ENCODE measurements around the gene TRABD2A. TPM values are rescaled to one million over a fixed set of nuclear protein-coding genes. Genes with fewer than 3 reads are reported as not detected.

The TRABD2A gene
- total and polyA plus RNA-seq, 4 experiments from 2014 or later, result 67.1 to 90.7 (median 82.2) TPM

- H3K36me3 Mint-ChIP-seq, result peaks cover 0 to 9% of the 10 kb centered on the region in 2 donors
- no peaks in the 10 kb centered on the region for H3K36me3 ChIP-seq (ENCODE audit: insufficient read depth, low read length)
- DNase-seq, result no peak
- no peaks in the 10 kb centered on the region for H3K27me3 Mint-ChIP-seq
- no peak overlapping the region for H3K27ac ChIP-seq (ENCODE audit: low read depth, low read length)
- H3K4me1 ChIP-seq (ENCODE audit: insufficient read depth, low read length), result peaks cover 10% of the 10 kb centered on the region
- intact Hi-C loops (cut with micrococcal nuclease), result no loop called here
- ChIA-PET CTCF (ENCODE audit: partially characterized antibody) (interaction anchor here (1.0 kb wide), 1 partner anchor 129 kb away, joined by 4 read pairs; no protein-coding TSS in a partner anchor), POLR2A (ENCODE audit: partially characterized antibody) (interaction anchor here (0.9 to 1.4 kb wide), 6 partner anchors 9 to 53 kb away, joined by 3 to 5 read pairs (median 4); no protein-coding TSS in a partner anchor)
- H3K27ac Mint-ChIP-seq, result no peak overlapping the region
- H3K4me3 Mint-ChIP-seq, result no peak overlapping the region
- H3K4me1 Mint-ChIP-seq, result peaks cover 13 to 34% (median 23%) of the 10 kb centered on the region in 4 donors
- peaks cover under 1 to 6% (median 4%) of the 10 kb centered on the region in 8 donors for H3K9me3 Mint-ChIP-seq
- H3K4me3 ChIP-seq (ENCODE audit: low read length in 2 of 2), result no peak overlapping the region
- no peaks in the 10 kb centered on the region for H3K27me3 ChIP-seq (ENCODE audit: insufficient read depth, low read length)
- H3K9me3 ChIP-seq (ENCODE audit: control insufficient read depth in 1 of 2, low read length in 2 of 2), result no peaks in the 10 kb centered on the region
These were observed 84.1 kb downstream of the TRABD2A start for GRCh38 chr2:84796798-84797197.

GRCh38 chr2:84793641-84794040 is 87.2 kb downstream of the TRABD2A start:
- no peak overlapping the region for H3K27ac Mint-ChIP-seq
- ChIA-PET CTCF (ENCODE audit: partially characterized antibody) (interaction anchor here (1.0 kb wide), 1 partner anchor 8 kb away, joined by 4 read pairs; no protein-coding TSS in a partner anchor), POLR2A (ENCODE audit: partially characterized antibody) (no interaction called here)
- Histone ChIP-seq H3K9me3 (ENCODE audit: control insufficient read depth in 1 of 2, low read length in 2 of 2) (no peaks in the 10 kb centered on the region), H3K4me3 (ENCODE audit: low read length in 2 of 2) (no peak overlapping the region), H3K4me1 (ENCODE audit: insufficient read depth, low read length) (no peaks in the 10 kb centered on the region), H3K27ac (ENCODE audit: low read depth, low read length) (no peak overlapping the region), H3K36me3 (ENCODE audit: insufficient read depth, low read length) (no peaks in the 10 kb centered on the region), H3K27me3 (ENCODE audit: insufficient read depth, low read length) (no peaks in the 10 kb centered on the region)
- no peaks in the 10 kb centered on the region for H3K27me3 Mint-ChIP-seq
- peaks cover 4 to 23% (median 11%) of the 10 kb centered on the region in 4 donors for H3K4me1 Mint-ChIP-seq
- intact Hi-C loops (cut with micrococcal nuclease), result no loop called here
- DNase-seq, result no peak
- H3K36me3 Mint-ChIP-seq, result peaks cover 0 to 4% of the 10 kb centered on the region in 2 donors
- H3K4me3 Mint-ChIP-seq, result no peak overlapping the region
- peaks cover 0 to 6% (median 2%) of the 10 kb centered on the region in 8 donors for H3K9me3 Mint-ChIP-seq

- DNase-seq, result no peak
- POLR2A ChIA-PET (ENCODE audit: partially characterized antibody), result interaction anchor here (1.2 kb wide), 1 partner anchor 10 kb away, joined by 3 read pairs; no protein-coding TSS in a partner anchor
- no peaks in the 10 kb centered on the region for H3K36me3 ChIP-seq (ENCODE audit: insufficient read depth, low read length)
- no peaks in the 10 kb centered on the region for H3K9me3 ChIP-seq (ENCODE audit: control insufficient read depth in 1 of 2, low read length in 2 of 2)
- Mint-ChIP-seq H3K36me3 (peaks cover 0 to 4% of the 10 kb centered on the region in 2 donors), H3K9me3 (peaks cover 0 to 8% (median 2%) of the 10 kb centered on the region in 8 donors), H3K27ac (no peak overlapping the region), H3K27me3 (no peaks in the 10 kb centered on the region), H3K4me1 (peaks cover 4 to 21% (median 12%) of the 10 kb centered on the region in 4 donors), H3K4me3 (no peak overlapping the region)
- H3K27ac ChIP-seq (ENCODE audit: low read depth, low read length), result no peak overlapping the region
- no peaks in the 10 kb centered on the region for H3K4me1 ChIP-seq (ENCODE audit: insufficient read depth, low read length)
- H3K27me3 ChIP-seq (ENCODE audit: insufficient read depth, low read length), result no peaks in the 10 kb centered on the region
- CTCF ChIA-PET (ENCODE audit: partially characterized antibody), result interaction anchor here (0.8 to 1.0 kb wide), 2 partner anchors 9 to 11 kb away, joined by 3 to 4 read pairs; no protein-coding TSS in a partner anchor
- no peak overlapping the region for H3K4me3 ChIP-seq (ENCODE audit: low read length in 2 of 2)
- intact Hi-C loops (cut with micrococcal nuclease), result no loop called here
These were observed 87.9 kb downstream of the TRABD2A start for GRCh38 chr2:84792856-84793522.

GRCh38 chr2:84788498-84788897 is 92.4 kb downstream of the TRABD2A start:
- no peak for DNase-seq
- intact Hi-C loops (cut with micrococcal nuclease), result loop anchor here (10.0 kb wide), 1 partner anchor 274 kb away; the partner anchor contains the start of gene DNAH6
- Mint-ChIP-seq H3K27ac (no peak overlapping the region), H3K27me3 (no peaks in the 10 kb centered on the region), H3K36me3 (peaks cover 1 to 13% of the 10 kb centered on the region in 2 donors), H3K4me3 (no peak overlapping the region), H3K9me3 (peaks cover 0 to 8% (median 2%) of the 10 kb centered on the region in 8 donors), H3K4me1 (peaks cover 22 to 34% (median 28%) of the 10 kb centered on the region in 4 donors)
- Histone ChIP-seq H3K27ac (ENCODE audit: low read depth, low read length) (no peak overlapping the region), H3K36me3 (ENCODE audit: insufficient read depth, low read length) (no peaks in the 10 kb centered on the region), H3K27me3 (ENCODE audit: insufficient read depth, low read length) (no peaks in the 10 kb centered on the region), H3K9me3 (ENCODE audit: control insufficient read depth in 1 of 2, low read length in 2 of 2) (no peaks in the 10 kb centered on the region), H3K4me1 (ENCODE audit: insufficient read depth, low read length) (peaks cover 18% of the 10 kb centered on the region), H3K4me3 (ENCODE audit: low read length in 2 of 2) (no peak overlapping the region)
- CTCF ChIA-PET (ENCODE audit: partially characterized antibody), result interaction anchor here (0.7 to 0.9 kb wide), 2 partner anchors 47 to 62 kb away, joined by 3 to 4 read pairs; no protein-coding TSS in a partner anchor
- POLR2A ChIA-PET (ENCODE audit: partially characterized antibody), result interaction anchor here (1.2 to 1.5 kb wide), 3 partner anchors 8 to 61 kb away, joined by 3 to 4 read pairs (median 4); no protein-coding TSS in a partner anchor

GRCh38 chr2:84788027-84788426 is 92.9 kb downstream of the TRABD2A start:
- no peaks in the 10 kb centered on the region for H3K9me3 ChIP-seq (ENCODE audit: control insufficient read depth in 1 of 2, low read length in 2 of 2)
- no peaks in the 10 kb centered on the region for H3K27me3 ChIP-seq (ENCODE audit: insufficient read depth, low read length)
- no peak for DNase-seq
- H3K4me1 ChIP-seq (ENCODE audit: insufficient read depth, low read length), result peaks cover 22% of the 10 kb centered on the region
- H3K27ac ChIP-seq (ENCODE audit: low read depth, low read length), result no peak overlapping the region
- intact Hi-C loops (cut with micrococcal nuclease), result loop anchor here (10.0 kb wide), 1 partner anchor 273 kb away; the partner anchor contains the start of gene DNAH6
- peak overlapping the region in 2 of 7 donors; percentile 9 to 14 for H3K27ac Mint-ChIP-seq
- H3K36me3 ChIP-seq (ENCODE audit: insufficient read depth, low read length), result no peaks in the 10 kb centered on the region
- ChIA-PET CTCF (ENCODE audit: partially characterized antibody) (interaction anchor here (0.7 to 0.9 kb wide), 2 partner anchors 46 to 62 kb away, joined by 3 to 4 read pairs; no protein-coding TSS in a partner anchor), POLR2A (ENCODE audit: partially characterized antibody) (interaction anchor here (1.2 to 1.5 kb wide), 3 partner anchors 8 to 61 kb away, joined by 3 to 4 read pairs (median 4); no protein-coding TSS in a partner anchor)
- no peak overlapping the region for H3K4me3 ChIP-seq (ENCODE audit: low read length in 2 of 2)
- H3K4me1 Mint-ChIP-seq, result peaks cover 26 to 39% (median 32%) of the 10 kb centered on the region in 4 donors
- peaks cover 1 to 12% of the 10 kb centered on the region in 2 donors for H3K36me3 Mint-ChIP-seq
- H3K4me3 Mint-ChIP-seq, result no peak overlapping the region
- H3K9me3 Mint-ChIP-seq, result peaks cover 0 to 8% (median 2%) of the 10 kb centered on the region in 8 donors
- no peaks in the 10 kb centered on the region for H3K27me3 Mint-ChIP-seq

- Histone ChIP-seq H3K27ac (ENCODE audit: low read depth, low read length) (no peak overlapping the region), H3K4me3 (ENCODE audit: low read length in 2 of 2) (no peak overlapping the region), H3K27me3 (ENCODE audit: insufficient read depth, low read length) (no peaks in the 10 kb centered on the region), H3K9me3 (ENCODE audit: control insufficient read depth in 1 of 2, low read length in 2 of 2) (no peaks in the 10 kb centered on the region), H3K36me3 (ENCODE audit: insufficient read depth, low read length) (no peaks in the 10 kb centered on the region), H3K4me1 (ENCODE audit: insufficient read depth, low read length) (peaks cover 37% of the 10 kb centered on the region)
- H3K27ac Mint-ChIP-seq, result no peak overlapping the region
- H3K27me3 Mint-ChIP-seq, result no peaks in the 10 kb centered on the region
- H3K4me3 Mint-ChIP-seq, result no peak overlapping the region
- intact Hi-C loops (cut with micrococcal nuclease), result loop anchor here (10.0 kb wide), 1 partner anchor 272 kb away; the partner anchor contains the start of gene DNAH6
- ChIA-PET POLR2A (ENCODE audit: partially characterized antibody) (interaction anchor here (0.7 kb wide), 1 partner anchor 60 kb away, joined by 3 read pairs; no protein-coding TSS in a partner anchor), CTCF (ENCODE audit: partially characterized antibody) (interaction anchor here (0.7 to 1.6 kb wide), 5 partner anchors 21 to 139 kb away, joined by 3 to 4 read pairs (median 3); no protein-coding TSS in a partner anchor)
- H3K4me1 Mint-ChIP-seq, result peaks cover 38 to 53% (median 45%) of the 10 kb centered on the region in 4 donors
- H3K36me3 Mint-ChIP-seq, result peaks cover 1 to 12% of the 10 kb centered on the region in 2 donors
- no peak for DNase-seq
- peaks cover 0 to 5% (median 0%) of the 10 kb centered on the region in 8 donors for H3K9me3 Mint-ChIP-seq
These were observed 94.3 kb downstream of the TRABD2A start for GRCh38 chr2:84786601-84787000.
